Cardiac muscle cell (in vitro differentiated cells and primary cell): ENCODE data around the gene LNPEP. TPM values are rescaled to one million over a fixed set of nuclear protein-coding genes. Genes with fewer than 3 reads are reported as not detected.

Experiments used
- DNase-seq, 2 donors: peaks; one replicate each; pipeline versions ENCODE4 v3.0.0 to v3.0.0-alpha.2; 2010 to 2017; ENCODE audit warnings: low read depth in 1 of 2, low spot score in 1 of 2
- H3K27ac ChIP-seq: fragments of 200-600 bp; sonication (generic); 2 replicates; pipeline ENCODE4 v1.5.1; 2016
- H3K27me3 ChIP-seq: fragments of 200-600 bp; sonication (generic); 2 replicates; pipeline ENCODE4 v1.6.0; 2016; ENCODE audit warnings: control low read depth
- H3K36me3 ChIP-seq: fragments of 200-600 bp; sonication (generic); 2 replicates; pipeline ENCODE4 v1.5.1; 2016; ENCODE audit warnings: control low read depth
- H3K4me1 ChIP-seq: fragments of 200-600 bp; sonication (generic); 2 replicates; pipeline ENCODE4 v1.8.1; 2017; ENCODE audit warnings: low read depth, mild to moderate bottlenecking, mixed run types
- H3K4me3 ChIP-seq: fragments of 200-600 bp; sonication (generic); 2 replicates; pipeline ENCODE4 v1.5.1; 2016; ENCODE audit warnings: mild to moderate bottlenecking
- H3K9me3 ChIP-seq: fragments of 200-600 bp; sonication (generic); 2 replicates; pipeline ENCODE4 v1.5.1; 2017; ENCODE audit warnings: low read depth, mild to moderate bottlenecking, control low read depth
- CTCF ChIP-seq: IDR thresholded peaks from 2 replicates; pipeline ENCODE4 v1.5.1; 2012; ENCODE audit warnings: low read depth, mild to moderate bottlenecking, low read length
- polyA plus RNA-seq: library from polyadenylated mRNA; unstranded; fragments of >200 nt; fragmentation: Nextera tagmentation; extraction: Ambion mirVana; gene quantifications from 2 replicates; pipeline ENCODE4 v1.2.1, GENCODE V29; 2016
- total RNA-seq: library from RNA; depleted of rRNA; stranded (reverse); fragments of >200 nt; gene quantifications from 2 replicates; pipeline ENCODE4 v1.2.3, GENCODE V29; 2016

Gene LNPEP
- total and polyA plus RNA-seq, 2 experiments from 2014 or later: 11.2 to 41.0 TPM

GRCh38 chr5:96933764-96934707, 1.8 kb upstream of the LNPEP start:
- peak in 1 of 2 donors; percentile 15 for DNase-seq
- Histone ChIP-seq H3K27me3 (no peaks in the 10 kb centered on the region), H3K4me3 (peak overlapping the region; percentile 74), H3K4me1 (peaks cover 60% of the 10 kb centered on the region), H3K36me3 (no peaks in the 10 kb centered on the region), H3K9me3 (no peaks in the 10 kb centered on the region), H3K27ac (peak overlapping the region; percentile 91)
- TF ChIP-seq CTCF: no peak

- Histone ChIP-seq H3K4me1 (peaks cover 54% of the 10 kb centered on the region), H3K4me3 (peak overlapping the region; percentile 74), H3K9me3 (no peaks in the 10 kb centered on the region), H3K36me3 (no peaks in the 10 kb centered on the region), H3K27me3 (no peaks in the 10 kb centered on the region), H3K27ac (peak overlapping the region; percentile 91)
- DNase-seq: peak; percentile 94 to 97
- TF ChIP-seq CTCF: no peak
These were observed 947 bp upstream of the LNPEP start for GRCh38 chr5:96934708-96935558.

- H3K9me3 ChIP-seq: no peaks in the 10 kb centered on the region
- H3K4me3 ChIP-seq: peak overlapping the region; percentile 74
- H3K27me3 ChIP-seq: no peaks in the 10 kb centered on the region
- H3K27ac ChIP-seq: peak overlapping the region; percentile 91
- H3K36me3 ChIP-seq: no peaks in the 10 kb centered on the region
- peak; percentile 4 for TF ChIP-seq CTCF
- DNase-seq: peak in 1 of 2 donors; percentile 58
- H3K4me1 ChIP-seq: peaks cover 41% of the 10 kb centered on the region
These were observed 796 bp downstream of the LNPEP start for GRCh38 chr5:96936431-96937320.

- Histone ChIP-seq H3K36me3 (no peaks in the 10 kb centered on the region), H3K27me3 (no peaks in the 10 kb centered on the region), H3K27ac (no peak overlapping the region), H3K4me1 (peaks cover 17% of the 10 kb centered on the region), H3K4me3 (no peak overlapping the region), H3K9me3 (no peaks in the 10 kb centered on the region)
- TF ChIP-seq CTCF: no peak
- no peak for DNase-seq
These were observed 4.7 kb downstream of the LNPEP start for GRCh38 chr5:96940586-96940985.

- no peak overlapping the region for H3K4me3 ChIP-seq
- no peaks in the 10 kb centered on the region for H3K36me3 ChIP-seq
- H3K4me1 ChIP-seq: peaks cover 17% of the 10 kb centered on the region
- TF ChIP-seq CTCF: no peak
- H3K27ac ChIP-seq: no peak overlapping the region
- no peaks in the 10 kb centered on the region for H3K9me3 ChIP-seq
- no peaks in the 10 kb centered on the region for H3K27me3 ChIP-seq
- DNase-seq: no peak
These were observed 5.3 kb downstream of the LNPEP start for GRCh38 chr5:96941140-96941539.
